ENCODE measurements around the gene KCNQ1. TPM values are rescaled to one million over a fixed set of nuclear protein-coding genes. Genes with fewer than 3 reads are reported as not detected.

Gene KCNQ1
- total RNA-seq, 1 experiment from 2014 or later = 10.7 TPM

DNA sequence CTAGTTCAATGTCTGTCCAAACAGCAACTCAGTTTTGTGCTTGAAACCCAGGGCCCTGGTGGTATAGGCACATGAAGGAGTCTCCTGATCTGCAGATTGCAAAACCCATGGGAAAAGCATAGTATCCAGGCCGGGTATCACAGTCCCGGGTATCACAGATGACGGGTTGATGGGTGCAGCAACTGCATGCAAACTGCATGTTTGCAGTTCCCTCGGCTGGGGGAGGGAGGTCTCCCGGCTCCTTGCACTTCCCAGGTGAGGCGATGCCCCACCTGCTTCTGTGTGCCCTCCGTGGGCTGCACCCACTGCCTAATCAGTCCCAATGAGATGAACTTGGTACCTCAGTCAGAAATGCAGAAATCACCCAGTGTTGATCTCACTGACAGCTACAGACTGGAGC is 53.9 kb downstream of the KCNQ1 start:
- no peak for ATAC-seq
- ChIA-PET POLR2A (no interaction called here), CTCF (no interaction called here), RAD21 (ENCODE audit: low non-redundant PET in 1 of 2, low total read pairs in 2 of 2, uncharacterized antibody in 2 of 2, unreplicated experiment in 2 of 2) (no interaction called here)
- Histone ChIP-seq H3K9ac (ENCODE audit: low read length) (no peak overlapping the region), H3K9me3 (ENCODE audit: control insufficient read depth in 1 of 2, insufficient read depth in 1 of 2, low read depth in 1 of 2, low read length in 2 of 2) (peaks cover 5 to 6% of the 10 kb centered on the region in 2 experiments; a peak in 2 of 4 replicates), H3K9me2 (ENCODE audit: insufficient read depth) (no peaks in the 10 kb centered on the region), H3K4me1 (ENCODE audit: control insufficient read depth in 1 of 2, insufficient read depth in 2 of 2, low read length in 2 of 2) (no peaks in the 10 kb centered on the region), H3K79me2 (ENCODE audit: insufficient read depth, low read length) (no peaks in the 10 kb centered on the region), H3K36me3 (ENCODE audit: control insufficient read depth in 1 of 2, insufficient read depth in 2 of 2, low read length in 2 of 2) (no peaks in the 10 kb centered on the region), H2AFZ (ENCODE audit: low read depth, low read length, poor library complexity, severe bottlenecking) (no peak overlapping the region), H3K4me3 (replicated peaks in 1 of 2; ENCODE audit: low read depth in 1 of 2, low read length in 2 of 2) (no peak overlapping the region), H4K20me1 (ENCODE audit: insufficient read depth) (no peaks in the 10 kb centered on the region), H3K27me3 (ENCODE audit: insufficient read depth, low read length) (no peaks in the 10 kb centered on the region), H3K27ac (ENCODE audit: low read depth, low read length) (no peak overlapping the region), H3K4me2 (ENCODE audit: low read length) (no peak overlapping the region)
- TF ChIP-seq CEBPB (IDR thresholded peaks at IDR 0.05; ENCODE audit: low read depth) (no peak), EGR1 (IDR thresholded peaks at IDR 0.05; ENCODE audit: low read depth) (no peak), RAD21 (IDR thresholded peaks at IDR 0.05; ENCODE audit: low read depth) (no peak)
- no TSS peak for BruUV-seq (replicated peaks)
- no peak for DNase-seq (ENCODE audit: low read depth, low spot score)
- intact Hi-C loops (cut with micrococcal nuclease) = no loop called here

DNA sequence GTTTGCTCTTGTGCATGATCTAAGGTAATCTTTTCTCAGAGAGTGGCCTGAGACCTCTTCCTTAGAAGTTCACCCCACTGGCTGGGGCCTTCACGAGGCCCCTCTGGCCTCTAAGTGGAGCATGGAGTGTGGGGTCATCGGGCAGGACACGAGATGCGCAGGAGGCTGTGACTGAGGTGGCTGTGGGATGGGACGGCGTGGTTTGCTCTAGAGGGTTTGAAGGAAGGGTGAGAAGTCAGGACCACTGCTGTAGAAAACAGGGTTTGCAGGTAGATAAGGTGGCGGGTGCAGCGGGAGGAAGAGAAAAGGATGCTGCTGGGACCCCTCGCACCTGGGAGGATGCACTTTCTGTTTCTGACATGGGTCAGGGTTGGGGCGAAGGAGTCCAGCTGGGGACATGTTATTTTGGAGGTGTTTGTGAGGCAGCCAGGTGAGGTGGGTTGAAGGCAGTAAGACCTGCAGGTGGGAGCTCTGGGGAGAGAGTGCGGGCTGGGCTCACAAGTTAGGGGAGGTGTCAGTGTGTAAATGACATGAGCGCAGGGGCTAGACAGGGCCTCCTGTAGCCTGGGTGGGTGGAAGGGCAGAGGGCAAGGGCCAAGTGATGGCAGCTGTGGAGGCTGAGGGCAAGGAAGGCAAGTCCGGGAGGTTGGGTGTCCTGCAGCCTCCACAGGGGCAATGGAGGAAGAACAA is 62.5 kb downstream of the KCNQ1 start:
- intact Hi-C loops (cut with micrococcal nuclease) = no loop called here
- POLR2A ChIA-PET = no interaction called here
- no peaks in the 10 kb centered on the region for H3K79me2 ChIP-seq (ENCODE audit: insufficient read depth, low read length)
- no peak for DNase-seq (ENCODE audit: low read depth, low spot score)
- CTCF ChIA-PET = no interaction called here
- no peaks in the 10 kb centered on the region for H3K36me3 ChIP-seq (ENCODE audit: control insufficient read depth in 1 of 2, insufficient read depth in 2 of 2, low read length in 2 of 2)
- no peak overlapping the region for H3K4me3 ChIP-seq (replicated peaks in 1 of 2; ENCODE audit: low read depth in 1 of 2, low read length in 2 of 2)
- H3K9ac ChIP-seq (ENCODE audit: low read length) = no peak overlapping the region
- BruUV-seq (replicated peaks) = no TSS peak
- peaks cover 5 to 6% of the 10 kb centered on the region in 2 experiments; a peak in 2 of 4 replicates for H3K9me3 ChIP-seq (ENCODE audit: control insufficient read depth in 1 of 2, insufficient read depth in 1 of 2, low read depth in 1 of 2, low read length in 2 of 2)
- no peaks in the 10 kb centered on the region for H3K4me1 ChIP-seq (ENCODE audit: control insufficient read depth in 1 of 2, insufficient read depth in 2 of 2, low read length in 2 of 2)
- H3K27me3 ChIP-seq (ENCODE audit: insufficient read depth, low read length) = 0 out of 2 replicates have a peak, but pooled peaks cover 6% of the 10 kb centered on the region
- no peaks in the 10 kb centered on the region for H4K20me1 ChIP-seq (ENCODE audit: insufficient read depth)
- H3K9me2 ChIP-seq (ENCODE audit: insufficient read depth) = no peaks in the 10 kb centered on the region
- no peak overlapping the region for H3K27ac ChIP-seq (ENCODE audit: low read depth, low read length)
- no peak overlapping the region for H2AFZ ChIP-seq (ENCODE audit: low read depth, low read length, poor library complexity, severe bottlenecking)
- TF ChIP-seq SIN3A (IDR thresholded peaks at IDR 0.05; ENCODE audit: low read depth) = no peak
- no peak for TF ChIP-seq SRF (IDR thresholded peaks at IDR 0.05; ENCODE audit: low read depth)
- TF ChIP-seq ZNF274 (IDR thresholded peaks at IDR 0.05; ENCODE audit: low read depth, low read length) = no peak
- TF ChIP-seq, protein P1, sequence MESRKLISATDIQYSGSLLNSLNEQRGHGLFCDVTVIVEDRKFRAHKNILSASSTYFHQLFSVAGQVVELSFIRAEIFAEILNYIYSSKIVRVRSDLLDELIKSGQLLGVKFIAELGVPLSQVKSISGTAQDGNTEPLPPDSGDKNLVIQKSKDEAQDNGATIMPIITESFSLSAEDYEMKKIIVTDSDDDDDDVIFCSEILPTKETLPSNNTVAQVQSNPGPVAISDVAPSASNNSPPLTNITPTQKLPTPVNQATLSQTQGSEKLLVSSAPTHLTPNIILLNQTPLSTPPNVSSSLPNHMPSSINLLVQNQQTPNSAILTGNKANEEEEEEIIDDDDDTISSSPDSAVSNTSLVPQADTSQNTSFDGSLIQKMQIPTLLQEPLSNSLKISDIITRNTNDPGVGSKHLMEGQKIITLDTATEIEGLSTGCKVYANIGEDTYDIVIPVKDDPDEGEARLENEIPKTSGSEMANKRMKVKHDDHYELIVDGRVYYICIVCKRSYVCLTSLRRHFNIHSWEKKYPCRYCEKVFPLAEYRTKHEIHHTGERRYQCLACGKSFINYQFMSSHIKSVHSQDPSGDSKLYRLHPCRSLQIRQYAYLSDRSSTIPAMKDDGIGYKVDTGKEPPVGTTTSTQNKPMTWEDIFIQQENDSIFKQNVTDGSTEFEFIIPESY (IDR thresholded peaks at IDR 0.05; ENCODE audit: extremely low read depth, insufficient replicate concordance, low read length) = no peak
- TF ChIP-seq FOSL1 (IDR thresholded peaks at IDR 0.05; ENCODE audit: low read depth) = no peak
- TF ChIP-seq POLR2A (IDR thresholded peaks at IDR 0.05; ENCODE audit: borderline replicate concordance, extremely low read depth, insufficient read depth, insufficient read length) = no peak
- TF ChIP-seq TCF7L2 (IDR thresholded peaks at IDR 0.05; ENCODE audit: borderline replicate concordance, extremely low read depth, insufficient read depth, insufficient read length) = no peak
- RAD21 ChIA-PET (ENCODE audit: low non-redundant PET in 1 of 2, low total read pairs in 2 of 2, uncharacterized antibody in 2 of 2, unreplicated experiment in 2 of 2) = no interaction called here
- no peak overlapping the region for H3K4me2 ChIP-seq (ENCODE audit: low read length)
- ATAC-seq = no peak
